MM.1S (cell line): ENCODE data around the gene KTN1.

ENCODE experiments used
- DNase-seq: peaks from one replicate; pipeline ENCODE4 v3.0.0-alpha.2; 2015
- H2AFZ ChIP-seq: fragments of 300-600 bp; sonication (generic); 2 replicates; pipeline ENCODE4 v1.6.0; 2016; ENCODE audit warnings: antibody characterized with exemption, low read length
- H3F3A ChIP-seq: fragments of 300-600 bp; sonication (generic); 2 replicates; pipeline ENCODE4 v1.6.1; 2016; ENCODE audit warnings: mild to moderate bottlenecking, antibody characterized with exemption, low read length, moderate library complexity, mixed read lengths; ENCODE audit not compliant: insufficient read depth
- H3K27ac ChIP-seq: fragments of 300-600 bp; sonication (generic); 2 replicates; pipeline ENCODE4 v1.5.1; 2016; ENCODE audit warnings: mild to moderate bottlenecking, low read length
- H3K27me3 ChIP-seq: fragments of 300-600 bp; sonication (generic); replicated peaks from 2 replicates; pipeline ENCODE4 v1.6.0; 2016; ENCODE audit warnings: low read length; ENCODE audit not compliant: insufficient read depth
- H3K36me3 ChIP-seq: fragments of 300-600 bp; sonication (generic); replicated peaks from 2 replicates; pipeline ENCODE4 v1.6.1; 2016; ENCODE audit warnings: mild to moderate bottlenecking, low read length, mixed read lengths; ENCODE audit not compliant: insufficient read depth
- H3K4me1 ChIP-seq: fragments of 300-600 bp; sonication (generic); 2 replicates; pipeline ENCODE4 v1.6.1; 2016; ENCODE audit warnings: low read length, mixed read lengths
- H3K4me2 ChIP-seq: fragments of 300-600 bp; sonication (generic); 2 replicates; pipeline ENCODE4 v1.6.0; 2016; ENCODE audit warnings: low read depth, low read length
- H3K4me3 ChIP-seq: fragments of 300-600 bp; sonication (generic); 2 replicates; pipeline ENCODE4 v1.5.1; 2016; ENCODE audit warnings: low read length, mixed read lengths
- H3K79me2 ChIP-seq: fragments of 300-600 bp; sonication (generic); 2 replicates; pipeline ENCODE4 v1.6.1; 2016; ENCODE audit warnings: mixed run types, low read length, mixed read lengths
- H3K9ac ChIP-seq: fragments of 300-600 bp; sonication (generic); 2 replicates; pipeline ENCODE4 v1.6.1; 2016; ENCODE audit warnings: low read length, mixed read lengths
- H3K9me2 ChIP-seq: fragments of 300-600 bp; sonication (generic); replicated peaks from 2 replicates; pipeline ENCODE4 v1.6.1; 2016; ENCODE audit warnings: mild to moderate bottlenecking, low read length, mixed read lengths; ENCODE audit not compliant: insufficient read depth
- H3K9me3 ChIP-seq: fragments of 300-600 bp; sonication (generic); replicated peaks from 2 replicates; pipeline ENCODE4 v1.6.1; 2016; ENCODE audit warnings: mild to moderate bottlenecking, low read length, mixed read lengths; ENCODE audit not compliant: insufficient read depth
- H4K20me1 ChIP-seq: fragments of 300-600 bp; sonication (generic); 2 replicates; pipeline ENCODE4 v1.6.1; 2016; ENCODE audit warnings: mild to moderate bottlenecking, low read length, moderate library complexity, mixed read lengths; ENCODE audit not compliant: insufficient read depth
- EZH2 ChIP-seq: fragments of 300-600 bp; sonication (generic); optimal IDR thresholded peaks from 2 replicates; pipeline ENCODE3; 2017; ENCODE audit warnings: low read depth, mild to moderate bottlenecking, antibody characterized with exemption, low read length, mixed read lengths
- EZH2phosphoT487 ChIP-seq: fragments of 300-600 bp; sonication (generic); IDR thresholded peaks from 2 replicates; pipeline ENCODE4 v1.6.1; 2018; ENCODE audit warnings: antibody characterized with exemption, low read length
- TF ChIP-seq, protein P1 (sequence below): fragments of 300-600 bp; sonication (generic); IDR thresholded peaks from 2 replicates; pipeline ENCODE4 v1.5.1; 2016; ENCODE audit warnings: antibody characterized with exemption, low read length, mixed read lengths

Gene KTN1

DNA sequence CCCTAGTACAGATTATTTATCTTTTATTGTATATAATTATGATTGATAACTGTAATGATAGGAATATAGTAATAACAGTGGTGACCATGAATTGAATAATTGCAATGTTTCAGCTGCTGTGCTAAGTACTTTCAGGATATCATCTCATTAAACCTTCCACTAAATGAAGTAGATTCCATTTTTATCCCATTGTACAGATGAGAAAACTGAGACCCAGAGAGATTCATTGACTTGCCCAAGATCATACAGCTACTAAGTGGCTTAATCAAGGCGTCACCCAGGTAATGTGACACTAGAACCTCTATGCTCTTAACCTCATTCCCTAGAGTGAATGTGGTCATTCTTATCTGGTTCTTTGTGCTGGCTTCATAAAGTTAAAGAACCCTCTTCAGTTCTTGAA is 124.6 kb downstream of the KTN1 start:
- Histone ChIP-seq H3K4me2 (no peak overlapping the region), H3K27me3 (no peaks in the 10 kb centered on the region), H3K4me1 (no peaks in the 10 kb centered on the region), H3K27ac (no peak overlapping the region), H3K79me2 (no peaks in the 10 kb centered on the region), H3K9me2 (no peaks in the 10 kb centered on the region), H4K20me1 (no peaks in the 10 kb centered on the region), H3K36me3 (no peaks in the 10 kb centered on the region), H3K9me3 (no peaks in the 10 kb centered on the region), H3F3A (no peaks in the 10 kb centered on the region), H2AFZ (no peak overlapping the region), H3K9ac (no peak overlapping the region), H3K4me3 (no peak overlapping the region)
- TF ChIP-seq, protein P1, sequence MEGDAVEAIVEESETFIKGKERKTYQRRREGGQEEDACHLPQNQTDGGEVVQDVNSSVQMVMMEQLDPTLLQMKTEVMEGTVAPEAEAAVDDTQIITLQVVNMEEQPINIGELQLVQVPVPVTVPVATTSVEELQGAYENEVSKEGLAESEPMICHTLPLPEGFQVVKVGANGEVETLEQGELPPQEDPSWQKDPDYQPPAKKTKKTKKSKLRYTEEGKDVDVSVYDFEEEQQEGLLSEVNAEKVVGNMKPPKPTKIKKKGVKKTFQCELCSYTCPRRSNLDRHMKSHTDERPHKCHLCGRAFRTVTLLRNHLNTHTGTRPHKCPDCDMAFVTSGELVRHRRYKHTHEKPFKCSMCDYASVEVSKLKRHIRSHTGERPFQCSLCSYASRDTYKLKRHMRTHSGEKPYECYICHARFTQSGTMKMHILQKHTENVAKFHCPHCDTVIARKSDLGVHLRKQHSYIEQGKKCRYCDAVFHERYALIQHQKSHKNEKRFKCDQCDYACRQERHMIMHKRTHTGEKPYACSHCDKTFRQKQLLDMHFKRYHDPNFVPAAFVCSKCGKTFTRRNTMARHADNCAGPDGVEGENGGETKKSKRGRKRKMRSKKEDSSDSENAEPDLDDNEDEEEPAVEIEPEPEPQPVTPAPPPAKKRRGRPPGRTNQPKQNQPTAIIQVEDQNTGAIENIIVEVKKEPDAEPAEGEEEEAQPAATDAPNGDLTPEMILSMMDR: no peak
- TF ChIP-seq EZH2phosphoT487 (no peak), EZH2 (no peak)
- DNase-seq: no peak

DNA sequence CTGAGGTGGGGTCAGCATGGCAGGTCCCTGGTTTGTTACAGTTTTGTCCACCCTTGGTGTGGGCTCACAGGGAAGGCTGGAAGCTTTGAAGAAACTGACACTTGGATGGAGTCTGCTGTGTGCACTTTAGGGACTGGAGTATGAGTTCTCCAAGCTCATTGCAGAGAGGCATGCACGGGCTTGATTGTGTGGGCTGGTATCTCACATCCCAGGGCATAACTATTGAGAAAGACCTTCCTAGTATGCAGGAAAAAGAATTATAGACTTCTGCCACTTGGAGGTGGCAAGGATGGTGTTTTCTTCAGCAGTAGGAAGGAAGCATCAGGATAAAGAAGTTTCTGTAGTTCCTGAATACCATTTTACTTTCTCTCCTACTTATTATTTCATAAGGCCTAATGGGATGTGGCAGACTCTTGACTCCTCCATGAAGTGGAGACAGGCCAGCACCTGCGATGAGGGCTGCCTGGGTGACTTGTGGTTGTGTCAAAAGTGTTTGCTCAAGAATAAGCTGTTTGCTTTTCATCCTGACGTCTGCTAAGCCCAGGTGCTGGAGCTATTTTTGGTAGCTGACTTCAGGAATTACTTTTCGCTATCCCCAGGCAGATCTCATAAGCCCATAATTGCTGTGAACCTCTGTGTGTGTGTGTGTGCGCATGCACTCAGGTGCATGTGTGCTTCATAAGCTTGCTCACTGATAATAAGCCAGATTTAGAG is 125.8 kb downstream of the KTN1 start:
- Histone ChIP-seq H3K79me2 (no peaks in the 10 kb centered on the region), H3K4me2 (no peak overlapping the region), H3K27ac (no peak overlapping the region)

GRCh38 chr14:55706365-55706684 is 126.3 kb downstream of the KTN1 start:
- Histone ChIP-seq H3K9me3 (no peaks in the 10 kb centered on the region), H3K79me2 (no peaks in the 10 kb centered on the region), H3K9ac (no peak overlapping the region), H3K9me2 (no peaks in the 10 kb centered on the region), H3K4me3 (no peak overlapping the region), H3K36me3 (no peaks in the 10 kb centered on the region), H2AFZ (no peak overlapping the region), H3K27ac (no peak overlapping the region), H3K27me3 (no peaks in the 10 kb centered on the region), H4K20me1 (no peaks in the 10 kb centered on the region), H3F3A (no peaks in the 10 kb centered on the region), H3K4me2 (no peak overlapping the region), H3K4me1 (no peaks in the 10 kb centered on the region)
- TF ChIP-seq, protein P1: no peak
- no peak for TF ChIP-seq EZH2phosphoT487
- TF ChIP-seq EZH2: no peak
- DNase-seq: no peak

More for the DNA sequence above, 125.8 kb downstream of the KTN1 start:
- H3K9me3 ChIP-seq: no peaks in the 10 kb centered on the region
- H3K9me2 ChIP-seq: no peaks in the 10 kb centered on the region
- no peaks in the 10 kb centered on the region for H3K27me3 ChIP-seq
- no peak overlapping the region for H3K4me3 ChIP-seq
- no peak overlapping the region for H3K9ac ChIP-seq
- no peak overlapping the region for H2AFZ ChIP-seq
- no peak for DNase-seq
- no peaks in the 10 kb centered on the region for H4K20me1 ChIP-seq
- TF ChIP-seq, protein P1: no peak
- TF ChIP-seq EZH2: no peak
- no peak for TF ChIP-seq EZH2phosphoT487
- no peaks in the 10 kb centered on the region for H3K4me1 ChIP-seq
- H3K36me3 ChIP-seq: no peaks in the 10 kb centered on the region
- H3F3A ChIP-seq: no peaks in the 10 kb centered on the region
